ENCODE measurements around the gene CBLB. TPM values are rescaled to one million over a fixed set of nuclear protein-coding genes. Genes with fewer than 3 reads are reported as not detected.

CBLB gene
- total RNA-seq = 27.7 and 28.7 TPM in 2 replicates

- DNase-seq = peak; percentile 94
Measured at GRCh38 chr3:105868742-105869530, at the start of gene CBLB. Gene CBLB (minus strand): TSS chr3:105869012. CDS start chr3:105867577, 1,435 bp downstream.

GRCh38 chr3:105916767-105917166 is 48.0 kb upstream of the CBLB start:
- DNase-seq = no peak

- peak; percentile 21 for DNase-seq
Measured at GRCh38 chr3:105915524-105915923, 46.7 kb upstream of the CBLB start.

GRCh38 chr3:105913616-105914015 is 44.8 kb upstream of the CBLB start:
- DNase-seq = no peak

GRCh38 chr3:105912891-105913290 is 44.1 kb upstream of the CBLB start:
- DNase-seq = no peak

- no peak for DNase-seq
Measured at GRCh38 chr3:105911496-105911895, 42.7 kb upstream of the CBLB start.

GRCh38 chr3:105907777-105908176 is 39.0 kb upstream of the CBLB start:
- no peak for DNase-seq

GRCh38 chr3:105906836-105907235 is 38.0 kb upstream of the CBLB start:
- peak; percentile 94 for DNase-seq

GRCh38 chr3:105906345-105906744 is 37.5 kb upstream of the CBLB start:
- DNase-seq = peak; percentile 2

GRCh38 chr3:105905328-105905727 is 36.5 kb upstream of the CBLB start:
- DNase-seq = peak; percentile 41

GRCh38 chr3:105904678-105905284 is 36.0 kb upstream of the CBLB start:
- peak; percentile 67 for DNase-seq

GRCh38 chr3:105904251-105904650 is 35.4 kb upstream of the CBLB start:
- DNase-seq = no peak

- no peak for DNase-seq
Measured at GRCh38 chr3:105899516-105899915, 30.7 kb upstream of the CBLB start.

GRCh38 chr3:105891101-105891500 is 22.3 kb upstream of the CBLB start:
- no peak for DNase-seq

- DNase-seq = no peak
Measured at GRCh38 chr3:105888621-105889579, 20.1 kb upstream of the CBLB start.

- peak; percentile 75 for DNase-seq
Measured at GRCh38 chr3:105885256-105885655, 16.4 kb upstream of the CBLB start.

GRCh38 chr3:105883798-105884377 is 15.1 kb upstream of the CBLB start:
- no peak for DNase-seq

- no peak for DNase-seq
Measured at GRCh38 chr3:105880681-105881290, 12.0 kb upstream of the CBLB start.

- no peak for DNase-seq
Measured at GRCh38 chr3:105878061-105878460, 9.2 kb upstream of the CBLB start.

- no peak for DNase-seq
Measured at GRCh38 chr3:105877336-105877910, 8.6 kb upstream of the CBLB start.

- no peak for DNase-seq
Measured at GRCh38 chr3:105876780-105877327, 8.0 kb upstream of the CBLB start.
